Hematopoietic multipotent progenitor cell treated with erythropoietin and hydrocortisone succinate and interleukin-3 and kit ligand, for 6 days (in vitro differentiated cells): ENCODE measurements around the gene NHSL2.
"Not testable (repeated sequence)": the region's sequence is repeated elsewhere in the genome, so short reads cannot be mapped to it uniquely, and the experiment has no call there.

Source experiments
- DNase-seq: peaks from one replicate; pipeline ENCODE4 v3.0.0-alpha.2; 2015

NHSL2 gene

DNA sequence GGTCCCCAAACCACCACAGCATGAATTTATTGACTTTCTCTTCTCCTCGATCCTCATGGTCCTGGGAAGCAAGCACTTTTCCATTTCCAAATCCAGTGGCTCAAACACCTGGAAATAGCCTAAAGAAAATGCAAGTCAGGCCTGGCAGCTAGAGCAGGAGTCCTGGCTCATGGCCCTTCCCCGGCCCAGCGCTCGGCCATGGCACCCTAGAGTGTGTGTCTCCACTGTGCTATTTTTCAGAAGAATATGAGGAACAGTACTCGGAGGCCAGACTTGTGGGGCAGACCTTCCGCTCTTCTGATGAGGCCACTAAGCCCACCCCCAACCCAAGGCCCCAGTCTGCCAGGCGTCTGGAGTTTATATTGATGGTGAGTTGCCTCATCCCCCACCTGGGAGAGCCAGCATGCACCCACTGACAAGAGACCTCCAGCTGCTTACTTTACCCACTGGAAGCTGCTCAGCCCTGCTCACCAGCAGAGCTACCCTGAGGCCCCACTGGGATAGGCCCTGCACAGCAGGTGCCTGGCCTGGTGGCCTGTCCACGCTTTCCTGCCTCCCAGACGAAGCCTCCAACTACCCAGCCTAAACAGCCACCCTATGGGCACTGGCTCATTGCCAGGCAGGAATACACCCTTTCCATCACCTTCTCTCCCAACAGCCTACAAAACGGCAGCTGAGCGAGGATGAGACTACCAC lies 223.4 kb downstream of the NHSL2 start:
- DNase-seq, result no peak

DNA sequence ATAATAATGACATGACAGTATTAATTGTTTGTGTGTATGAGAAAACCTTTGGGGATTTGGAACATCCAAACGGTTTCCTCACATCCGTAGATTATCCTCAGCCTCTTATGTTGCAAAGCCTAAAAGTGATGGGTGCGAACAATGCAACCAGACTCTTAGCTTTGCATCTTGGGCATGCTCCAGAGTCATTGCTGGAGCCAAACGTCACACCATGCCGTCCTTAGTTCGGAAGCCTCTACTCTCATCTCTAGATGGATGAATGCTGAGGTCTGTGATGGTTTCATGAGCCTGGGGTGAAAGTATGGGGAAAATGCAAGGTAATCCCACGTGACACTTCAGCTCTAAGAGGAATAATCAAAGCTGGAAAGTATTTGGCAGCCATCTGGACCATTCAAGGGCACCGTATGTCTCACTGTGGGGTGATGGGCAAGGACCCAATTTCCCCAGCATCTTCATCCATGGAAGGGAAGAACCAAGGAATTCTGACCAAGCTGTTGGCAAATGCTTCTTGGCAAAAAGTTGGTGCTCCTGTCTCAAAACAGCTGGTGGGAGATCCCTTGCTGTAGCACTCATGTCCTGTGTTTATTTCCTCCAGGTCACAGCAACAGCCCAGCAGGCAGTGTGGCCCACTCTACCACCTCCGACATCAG lies 227.3 kb downstream of the NHSL2 start:
- no peak for DNase-seq

DNA sequence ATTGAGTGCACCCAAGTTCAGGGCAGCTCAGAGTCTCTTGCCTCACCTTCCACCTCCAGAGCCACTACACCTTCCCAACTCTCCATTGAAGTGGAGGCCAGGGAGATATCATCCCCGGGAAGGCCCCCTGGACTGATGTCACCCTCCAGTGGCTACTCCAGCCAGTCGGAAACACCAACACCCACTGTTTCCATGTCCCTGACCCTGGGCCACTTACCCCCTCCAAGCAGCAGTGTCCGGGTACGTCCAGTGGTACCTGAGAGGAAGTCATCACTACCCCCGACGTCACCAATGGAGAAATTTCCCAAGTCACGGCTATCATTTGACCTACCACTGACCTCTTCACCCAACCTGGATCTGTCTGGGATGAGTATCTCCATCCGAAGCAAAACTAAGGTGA lies 228.9 kb downstream of the NHSL2 start:
- DNase-seq, result no peak

DNA sequence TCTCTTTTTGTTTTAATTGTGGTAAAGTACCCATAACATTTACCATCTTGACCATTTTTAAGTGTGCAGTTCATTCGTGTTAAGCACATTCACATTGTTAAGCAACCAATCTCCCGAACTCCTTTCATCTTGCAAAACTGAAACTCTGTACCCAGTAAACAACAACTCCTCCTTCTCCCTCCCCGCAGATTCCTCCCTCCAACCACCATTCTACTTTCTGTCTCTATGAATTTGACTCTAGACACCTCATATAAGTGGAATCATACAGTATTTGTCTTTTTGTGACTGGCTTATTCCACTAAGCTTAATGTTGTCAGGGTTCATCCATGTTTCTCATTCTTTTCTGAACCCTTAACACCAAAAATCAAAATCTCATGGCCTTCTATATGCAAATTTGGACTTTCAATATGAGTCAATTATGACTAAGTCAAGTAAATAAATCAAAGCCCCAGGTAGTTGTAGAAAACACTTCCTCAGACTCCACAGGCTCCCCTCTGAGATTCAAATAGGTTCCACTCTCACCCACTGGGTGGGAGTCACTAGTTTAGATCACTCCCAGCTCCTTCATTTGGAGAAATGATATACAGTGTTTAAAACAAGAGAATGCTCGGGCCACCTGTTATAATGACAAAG lies 230.8 kb downstream of the NHSL2 start:
- DNase-seq, result no peak

DNA sequence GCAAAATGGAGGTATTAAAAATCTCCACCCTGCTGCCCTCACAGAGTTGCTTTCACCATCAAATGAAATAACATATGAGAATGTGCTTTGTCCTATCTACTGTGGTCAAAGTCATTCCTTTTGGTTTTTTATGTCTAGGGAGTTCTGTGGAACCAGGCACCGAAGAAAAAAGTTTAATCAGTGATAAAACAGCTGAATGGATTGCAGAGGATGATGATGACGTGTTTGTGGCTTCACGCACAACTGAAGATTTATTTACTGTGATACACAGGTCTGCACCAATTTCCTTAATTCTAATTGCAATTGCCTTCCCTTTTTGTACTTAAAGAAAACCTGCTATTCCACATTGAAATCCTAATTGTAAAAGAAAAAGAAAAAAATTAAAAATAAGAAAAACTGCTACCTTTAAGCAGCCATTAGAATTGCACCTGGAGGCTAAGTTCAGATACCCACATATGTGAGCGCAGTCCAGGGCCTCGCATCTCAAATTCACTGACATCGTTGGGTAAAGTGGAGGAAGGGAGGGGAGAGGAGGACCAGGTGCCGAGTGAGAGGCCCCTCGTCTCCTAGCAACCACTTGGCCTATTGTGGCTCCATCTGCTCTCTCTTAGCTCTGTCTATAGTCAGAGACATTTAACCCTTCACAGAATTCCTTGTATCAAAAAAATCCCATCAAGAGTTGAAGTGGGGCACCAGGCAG lies 231.6 kb downstream of the NHSL2 start:
- DNase-seq, result no peak

DNA sequence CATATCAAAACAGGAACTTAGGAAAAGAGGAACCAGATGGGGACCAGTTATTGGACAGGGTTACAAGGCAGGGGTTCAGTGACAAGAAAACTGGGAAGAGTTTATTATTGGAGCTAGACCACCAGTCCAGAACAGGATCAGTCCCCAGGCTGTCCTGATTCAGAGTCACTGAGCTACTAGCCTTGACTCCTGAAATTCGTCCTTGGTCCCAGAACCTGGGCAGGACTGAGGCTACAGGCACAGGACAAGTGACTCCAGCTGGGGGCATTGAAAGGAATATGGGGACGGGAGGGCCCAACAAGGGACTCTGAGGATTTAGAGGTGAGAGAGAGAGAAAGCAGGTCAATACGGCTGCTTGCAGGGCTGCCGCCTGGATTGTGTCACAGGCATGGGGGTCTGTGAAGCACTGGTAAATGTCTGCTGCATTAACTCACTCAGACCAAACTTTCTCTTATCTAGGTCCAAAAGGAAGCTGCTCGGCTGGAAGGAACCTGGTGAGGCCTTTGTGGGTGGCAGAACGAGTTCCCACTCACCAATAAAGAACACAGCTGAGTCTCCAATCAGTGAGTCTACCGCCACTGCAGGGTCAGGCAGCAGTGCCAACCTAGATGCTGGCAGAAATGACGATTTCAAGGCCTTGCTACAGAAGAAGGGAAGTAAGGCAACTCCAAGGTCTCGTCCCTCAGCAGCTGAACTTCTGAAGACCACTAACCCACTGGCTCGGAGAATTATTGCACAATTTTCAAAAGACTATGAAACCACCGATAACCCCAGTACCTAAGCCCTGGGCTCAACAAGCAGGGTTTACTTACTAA lies 232.4 kb downstream of the NHSL2 start:
- no peak for DNase-seq

DNA sequence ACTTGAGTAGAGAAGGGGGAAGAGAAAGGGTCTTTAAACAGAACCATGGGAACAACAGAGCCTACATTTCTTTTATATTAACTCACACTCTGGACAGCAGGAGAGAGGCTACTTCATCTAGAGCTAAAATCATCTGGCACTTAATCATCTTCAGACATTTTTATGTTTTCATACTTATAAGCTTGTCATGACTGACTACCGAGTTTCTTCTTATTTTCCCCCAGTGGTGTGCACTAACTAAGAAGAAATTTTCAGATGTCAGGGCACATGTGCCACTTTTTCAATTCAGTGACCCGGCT lies 232.9 kb downstream of the NHSL2 start:
- DNase-seq, result no peak

DNA sequence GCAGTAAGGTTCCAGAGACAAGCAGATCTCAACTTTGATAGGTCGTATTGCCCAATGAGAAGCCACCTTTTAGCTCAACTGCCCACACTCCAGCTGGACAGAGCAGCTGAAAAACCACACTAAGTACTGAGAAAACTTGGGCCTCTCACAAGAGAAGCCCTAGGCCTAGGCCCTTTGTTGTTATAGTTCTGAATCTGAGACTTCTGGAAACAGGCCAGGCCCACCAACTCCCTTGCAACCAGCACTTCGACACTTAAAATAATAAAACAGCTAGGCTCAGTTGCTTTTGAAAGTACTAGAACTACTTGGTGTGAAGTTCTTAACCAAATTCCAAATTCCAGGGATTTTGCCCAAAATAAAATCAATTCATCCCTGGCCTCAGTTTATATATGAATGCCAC lies 234.5 kb downstream of the NHSL2 start:
- no peak for DNase-seq

DNA sequence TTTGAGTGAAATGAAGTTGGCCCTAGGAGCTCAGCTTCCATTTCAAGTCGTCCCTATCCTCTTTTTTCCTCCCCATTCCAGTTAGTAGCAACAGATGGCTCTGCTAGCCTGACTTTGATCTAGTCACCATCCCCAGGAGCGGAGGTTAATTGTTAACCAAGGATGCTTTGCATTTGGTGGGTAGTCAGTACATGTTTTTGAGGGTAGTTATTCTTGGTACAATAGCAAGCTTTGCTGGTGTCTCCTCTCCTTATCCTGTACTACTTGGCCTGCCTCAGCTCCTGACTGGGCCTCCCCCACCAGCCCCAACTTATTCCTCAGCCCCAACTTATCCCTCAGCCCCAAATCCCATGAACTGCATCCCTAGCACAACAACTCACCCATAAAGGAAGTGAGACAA lies 235.9 kb downstream of the NHSL2 start:
- no peak for DNase-seq

DNA sequence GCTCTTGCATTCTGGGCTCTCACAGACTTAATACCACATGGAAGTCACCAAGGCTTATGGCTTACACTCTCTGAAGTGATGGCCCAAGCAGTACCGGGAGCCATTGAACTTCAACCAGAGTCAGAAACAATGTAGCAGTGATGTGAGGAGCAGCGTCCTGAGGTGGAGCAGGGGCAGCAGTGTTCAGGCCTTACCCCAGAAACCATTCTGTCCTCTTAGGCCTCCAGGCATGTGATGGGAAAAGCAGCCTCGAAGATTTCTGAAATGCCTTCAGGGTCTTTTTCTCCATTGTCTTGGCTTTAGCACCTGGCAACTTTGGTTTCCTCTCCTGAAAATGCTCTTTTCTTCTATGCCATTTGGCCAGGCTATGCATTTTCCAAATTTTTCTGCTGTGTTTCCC lies 248.1 kb downstream of the NHSL2 start:
- no peak for DNase-seq

DNA sequence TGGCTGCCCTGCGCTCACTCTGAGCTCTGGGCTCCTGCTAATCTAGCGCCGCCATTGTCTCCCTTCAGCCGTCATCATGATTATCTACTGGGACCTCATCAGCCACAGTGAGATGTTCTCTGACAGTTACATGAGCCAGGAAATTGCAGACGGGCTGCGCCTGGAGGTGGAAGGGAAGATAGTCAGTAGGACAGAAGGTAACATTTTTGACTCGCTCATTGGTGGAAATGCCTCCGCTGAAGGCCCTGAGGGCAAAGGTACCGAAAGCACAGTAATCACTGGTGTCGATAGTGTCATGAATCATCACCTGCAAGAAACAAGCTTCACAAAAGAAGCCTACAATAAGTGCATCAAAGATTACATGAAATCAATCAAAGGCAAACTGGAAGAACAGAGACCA lies 249.1 kb downstream of the NHSL2 start:
- no peak for DNase-seq

DNA sequence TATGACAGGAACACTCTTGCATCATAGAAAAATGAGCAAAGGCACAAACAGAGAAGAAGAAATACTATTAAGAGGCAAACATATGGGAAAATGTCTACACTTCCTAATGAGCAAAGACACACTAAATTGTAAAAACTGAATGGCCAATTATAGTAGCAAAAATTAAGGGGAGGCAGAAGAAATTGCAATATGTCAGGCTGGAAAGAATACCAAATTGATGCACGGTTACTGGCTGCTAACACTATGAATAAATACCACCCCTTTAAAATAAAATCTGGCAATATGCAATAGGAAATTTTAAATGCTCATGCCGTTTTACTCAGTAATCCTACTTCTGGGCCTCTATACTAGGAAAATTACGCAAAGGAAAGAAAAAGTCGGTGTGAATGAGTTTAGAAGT lies 254.9 kb downstream of the NHSL2 start:
- DNase-seq, result no peak

DNA sequence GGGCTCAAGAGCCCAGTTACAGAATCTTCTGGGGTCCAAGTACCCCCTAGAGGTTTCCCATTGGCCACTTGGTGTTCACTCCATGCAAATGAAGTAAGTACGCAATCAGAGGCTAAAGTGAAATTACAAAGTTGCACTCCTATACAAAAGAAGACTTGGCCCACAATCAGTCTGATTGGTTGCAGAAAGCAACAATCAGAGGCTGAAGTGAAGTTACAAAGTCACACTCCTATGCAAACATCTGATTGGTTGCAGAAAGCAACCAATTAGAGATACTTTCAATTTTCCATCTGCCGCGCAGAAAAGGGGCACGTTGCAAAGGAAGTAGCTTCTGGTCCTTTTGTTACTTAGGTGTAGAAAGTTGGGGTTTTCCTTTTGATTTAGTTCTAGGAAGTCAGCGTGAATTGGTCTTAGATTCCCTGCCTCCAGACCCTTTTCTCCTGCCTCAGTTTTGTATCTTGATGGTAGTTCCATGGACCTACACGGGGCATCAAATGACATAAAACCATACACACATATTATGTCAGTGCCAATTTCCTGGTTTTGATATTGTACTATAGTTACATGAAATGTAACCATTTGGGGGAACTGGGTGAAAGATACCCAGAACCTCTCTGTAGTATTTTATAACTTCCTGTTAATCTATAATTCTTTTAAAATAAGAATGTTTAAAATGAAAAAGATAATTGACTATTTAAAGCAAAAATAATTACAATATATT lies 258.5 kb downstream of the NHSL2 start:
- DNase-seq, result peak; percentile 20

DNA sequence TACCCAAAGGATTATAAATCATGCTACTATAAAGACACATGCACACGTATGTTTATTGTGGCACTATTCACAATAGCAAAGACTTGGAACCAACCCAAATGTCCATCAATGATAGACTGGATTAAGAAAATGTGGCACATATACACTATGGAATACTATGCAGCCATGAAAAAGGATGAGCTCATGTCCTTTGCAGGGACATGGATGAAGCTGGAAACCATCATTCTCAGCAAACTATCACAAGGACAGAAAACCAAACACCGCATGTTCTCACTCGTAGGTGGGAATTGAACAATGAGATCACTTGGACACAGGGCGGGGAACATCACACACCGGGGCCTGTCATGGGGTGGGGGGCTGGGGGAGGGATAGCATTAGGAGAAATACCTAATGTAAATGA lies 265.6 kb downstream of the NHSL2 start:
- DNase-seq, result not testable (repeated sequence)

DNA sequence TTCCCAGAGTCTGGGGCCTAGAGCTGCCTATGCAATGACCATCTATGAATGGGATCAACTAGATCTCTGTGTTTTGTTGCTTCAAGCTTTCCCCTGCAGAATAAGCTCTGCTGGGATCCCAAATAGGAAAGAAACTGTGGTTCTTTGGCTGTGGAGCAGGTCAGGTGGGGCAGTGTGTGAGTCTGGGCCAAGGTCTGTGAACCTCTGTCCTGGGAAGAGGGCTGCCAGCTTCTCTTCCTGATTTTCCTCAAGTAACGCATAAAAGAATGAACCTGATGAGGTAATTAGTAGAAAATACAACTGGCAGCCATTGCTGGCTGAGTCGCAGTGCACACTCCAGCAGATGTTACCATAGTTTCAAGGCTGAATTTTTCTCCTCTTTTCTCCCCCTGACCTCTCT lies 266.3 kb downstream of the NHSL2 start:
- DNase-seq, result no peak

DNA sequence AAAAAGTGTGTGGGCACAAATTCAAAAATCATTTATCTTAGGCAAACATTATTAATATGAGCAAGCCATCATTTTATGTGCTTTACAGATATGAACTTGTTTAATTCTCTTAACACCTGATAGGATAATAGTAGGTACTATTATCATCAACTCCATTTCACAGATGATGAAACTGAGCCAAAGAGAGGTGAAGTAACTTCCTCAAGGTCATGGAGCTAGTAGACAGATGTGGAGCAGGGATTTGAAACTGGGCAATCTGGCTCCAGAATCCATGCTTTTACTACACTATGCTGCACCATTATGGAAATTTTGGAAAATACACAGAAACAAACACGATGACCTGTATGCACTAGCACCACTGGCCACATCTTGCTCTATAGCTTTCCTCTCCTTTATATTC lies 269.9 kb downstream of the NHSL2 start:
- DNase-seq, result peak; percentile 42

DNA sequence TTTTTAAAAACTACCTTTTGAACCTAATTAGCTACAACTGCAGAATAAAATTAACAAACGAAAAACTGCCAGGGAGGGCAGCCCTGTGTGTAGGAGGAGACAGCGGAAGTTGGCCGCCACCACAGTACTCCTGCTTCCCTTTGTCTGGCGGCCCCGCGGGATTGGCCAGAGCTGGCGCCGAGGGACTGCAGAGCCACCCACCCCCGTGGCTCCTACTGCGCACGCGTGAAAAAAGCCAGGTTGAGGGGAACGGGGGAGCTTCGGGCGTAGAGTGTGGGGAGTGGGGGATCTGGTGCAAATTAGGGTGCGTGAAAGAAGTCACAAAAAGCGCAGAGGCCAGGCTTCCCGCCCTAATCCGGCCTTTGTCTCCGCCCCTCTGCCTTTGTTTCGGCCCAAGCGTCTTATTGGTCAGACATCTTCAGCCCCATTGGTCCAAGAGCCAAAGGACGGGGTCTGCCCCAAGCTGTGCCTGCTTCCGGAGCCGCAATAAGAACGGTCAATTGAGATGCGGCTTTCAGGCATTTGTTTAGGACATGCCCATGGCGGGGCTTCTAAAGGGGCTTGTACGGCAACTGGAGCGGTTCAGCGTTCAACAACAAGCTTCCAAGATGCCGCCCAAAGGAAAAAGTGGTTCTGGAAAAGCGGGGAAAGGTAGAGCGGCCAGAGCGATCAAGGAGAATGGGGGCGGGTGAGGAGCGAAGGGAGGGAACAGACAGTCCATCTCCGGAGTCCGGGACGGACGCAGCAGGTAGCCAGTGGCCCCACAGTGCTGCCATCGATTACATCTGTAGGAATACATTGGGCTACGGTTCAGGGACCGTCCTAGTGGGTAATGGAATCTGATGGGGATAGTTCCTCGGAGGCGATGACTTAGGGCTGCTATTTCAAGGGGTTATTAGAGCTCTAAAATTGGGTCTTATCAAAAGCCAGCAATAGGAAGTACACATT lies 270.8 kb downstream of the NHSL2 start, which contains the start of gene PIN4:
PIN4 (plus strand) TSS at position 580 of the 948 bp plus-strand sequence; CDS start at position 609, 29 bp downstream.
- peak; percentile 97 for DNase-seq

DNA sequence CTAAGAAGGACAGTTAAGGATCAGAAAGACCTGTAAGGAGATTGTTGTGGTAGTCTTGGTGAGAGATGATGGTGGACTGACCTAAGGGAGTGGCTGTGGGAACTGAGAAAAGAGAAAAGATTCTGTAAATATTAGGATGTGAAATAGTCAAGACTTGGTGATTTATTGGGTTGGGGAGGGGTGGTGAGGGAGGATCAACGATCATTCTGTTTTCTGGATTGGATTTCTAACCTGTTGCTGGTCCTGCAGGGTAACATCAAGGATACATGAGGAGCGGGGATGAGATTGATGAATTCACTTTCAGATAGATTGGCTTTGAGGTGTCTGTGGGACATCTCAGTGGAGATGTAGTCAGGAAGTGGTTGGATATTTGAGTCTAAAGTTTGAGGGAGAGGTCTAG lies 272.3 kb downstream of the NHSL2 start:
- DNase-seq, result no peak

DNA sequence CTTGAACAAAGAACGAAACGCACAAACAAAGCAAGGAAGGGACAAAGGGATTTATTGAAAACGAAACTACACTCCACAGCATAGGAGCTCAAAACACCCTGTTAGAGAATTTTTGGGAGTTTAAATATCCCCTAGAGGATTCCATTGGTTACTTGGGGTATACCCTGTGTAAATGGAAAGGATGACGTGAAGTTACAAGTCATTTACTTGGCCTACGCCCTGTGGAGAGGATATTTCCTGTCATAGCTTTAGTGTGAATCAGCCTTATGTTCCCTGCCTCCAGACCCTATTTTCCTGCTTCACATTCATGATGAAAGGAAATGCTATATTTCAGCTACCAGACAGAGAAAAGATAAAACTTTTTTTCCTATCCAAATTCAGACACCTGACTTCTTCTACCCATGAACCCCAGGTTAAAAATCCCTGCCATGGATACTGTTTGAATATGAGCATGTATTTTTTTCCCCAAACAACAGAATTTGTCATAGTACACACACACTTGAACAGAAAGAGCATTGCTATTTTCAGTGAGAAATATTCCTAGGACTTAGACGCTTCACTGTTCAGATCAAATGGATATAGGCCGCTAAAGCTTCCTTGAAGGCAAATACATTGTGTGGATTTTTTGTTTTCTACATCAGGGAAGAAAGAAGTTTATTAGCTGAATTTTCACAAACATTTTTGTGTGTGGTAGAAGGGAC lies 291.3 kb downstream of the NHSL2 start:
- no peak for DNase-seq
